Measurements from ENCODE around the gene SLC2A13.
"Not testable (repeated sequence)": the region's sequence is repeated elsewhere in the genome, so short reads cannot be mapped to it uniquely, and the experiment has no call there.

Gene SLC2A13

GRCh38 chr12:39989501-39989900 lies 116.4 kb downstream of the SLC2A13 start:
- DNase-seq = no peak

GRCh38 chr12:39988574-39988973 lies 117.3 kb downstream of the SLC2A13 start:
- no peak for DNase-seq

- no peak for DNase-seq
Measured at GRCh38 chr12:39986674-39987073, 119.2 kb downstream of the SLC2A13 start.

GRCh38 chr12:39984670-39985069 lies 121.2 kb downstream of the SLC2A13 start:
- no peak for DNase-seq

- DNase-seq = no peak
Measured at GRCh38 chr12:39975374-39975918, 130.4 kb downstream of the SLC2A13 start.

GRCh38 chr12:39972119-39972518 lies 133.8 kb downstream of the SLC2A13 start:
- DNase-seq = no peak

GRCh38 chr12:39971348-39971747 lies 134.5 kb downstream of the SLC2A13 start:
- no peak for DNase-seq

GRCh38 chr12:39966721-39967120 lies 139.2 kb downstream of the SLC2A13 start:
- no peak for DNase-seq

GRCh38 chr12:39966256-39966655 lies 139.6 kb downstream of the SLC2A13 start:
- no peak for DNase-seq

- no peak for DNase-seq
Measured at GRCh38 chr12:39959467-39959866, 146.4 kb downstream of the SLC2A13 start.

GRCh38 chr12:39959031-39959430 lies 146.8 kb downstream of the SLC2A13 start:
- DNase-seq = no peak

- DNase-seq = no peak
Measured at GRCh38 chr12:39958377-39958776, 147.5 kb downstream of the SLC2A13 start.

GRCh38 chr12:39956725-39957124 lies 149.2 kb downstream of the SLC2A13 start:
- no peak for DNase-seq

GRCh38 chr12:39946361-39947280 lies 159.3 kb downstream of the SLC2A13 start:
- no peak for DNase-seq

- DNase-seq = no peak
Measured at GRCh38 chr12:39937119-39937518, 168.8 kb downstream of the SLC2A13 start.

- DNase-seq = no peak
Measured at GRCh38 chr12:39935839-39936238, 170.0 kb downstream of the SLC2A13 start.

GRCh38 chr12:39935275-39935674 lies 170.6 kb downstream of the SLC2A13 start:
- no peak for DNase-seq

- no peak for DNase-seq
Measured at GRCh38 chr12:39931857-39932256, 174.0 kb downstream of the SLC2A13 start.

- peak; percentile 1 for DNase-seq
Measured at GRCh38 chr12:39931231-39931630, 174.7 kb downstream of the SLC2A13 start.

GRCh38 chr12:39930101-39930500 lies 175.8 kb downstream of the SLC2A13 start:
- no peak for DNase-seq

- no peak for DNase-seq
Measured at GRCh38 chr12:39928181-39928899, 177.5 kb downstream of the SLC2A13 start.

GRCh38 chr12:39923364-39923763 lies 182.5 kb downstream of the SLC2A13 start:
- DNase-seq = no peak

- DNase-seq = not testable (repeated sequence)
Measured at GRCh38 chr12:39922598-39922997, 183.3 kb downstream of the SLC2A13 start.

- DNase-seq = no peak
Measured at GRCh38 chr12:39920647-39921046, 185.2 kb downstream of the SLC2A13 start.

All from NCI-H345 (cell line).